Activated CD8-positive, alpha-beta memory T cell treated with anti-CD3 and anti-CD28 coated beads, Interleukin-2, amount 50 U/mL, for 4 hours (primary cell): ENCODE results near the gene KCNIP3.

ENCODE experiments used
- DNase-seq: peaks from one replicate; pipeline ENCODE4 v3.0.0-alpha.2; 2020

The KCNIP3 gene

GRCh38 chr2:95297639-95298395 is 670 bp downstream of the KCNIP3 start:
- DNase-seq = no peak

DNA sequence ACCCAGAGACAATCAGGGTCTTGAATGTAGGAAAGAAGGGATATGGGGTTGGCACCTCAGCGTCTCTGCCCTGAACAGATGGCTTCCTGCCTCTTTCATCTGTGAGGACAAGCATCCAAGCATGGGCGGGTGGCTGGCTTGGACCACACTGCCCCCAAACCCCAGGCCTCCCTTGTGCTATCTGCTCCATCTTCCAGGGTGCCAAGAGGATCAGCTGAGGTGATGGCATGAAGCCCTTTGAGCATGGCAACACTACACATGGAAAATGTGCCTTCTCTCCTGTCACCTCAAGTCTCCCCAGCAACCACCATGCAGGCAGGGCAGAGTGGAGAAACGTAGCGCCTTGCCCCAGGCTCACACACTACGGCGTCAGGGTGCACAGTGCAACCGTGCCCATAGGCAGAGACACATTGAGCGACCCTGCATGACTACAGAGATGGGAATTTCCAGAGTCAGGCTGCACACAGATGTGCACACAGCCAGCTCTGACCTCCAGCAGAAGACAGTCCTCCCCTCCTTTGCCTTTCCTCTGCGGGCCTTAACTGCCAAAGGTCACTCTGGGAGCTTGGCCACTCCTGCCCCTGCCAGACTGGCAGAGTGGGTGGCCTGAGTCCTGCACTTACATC is 1.5 kb downstream of the KCNIP3 start:
- DNase-seq = no peak

DNA sequence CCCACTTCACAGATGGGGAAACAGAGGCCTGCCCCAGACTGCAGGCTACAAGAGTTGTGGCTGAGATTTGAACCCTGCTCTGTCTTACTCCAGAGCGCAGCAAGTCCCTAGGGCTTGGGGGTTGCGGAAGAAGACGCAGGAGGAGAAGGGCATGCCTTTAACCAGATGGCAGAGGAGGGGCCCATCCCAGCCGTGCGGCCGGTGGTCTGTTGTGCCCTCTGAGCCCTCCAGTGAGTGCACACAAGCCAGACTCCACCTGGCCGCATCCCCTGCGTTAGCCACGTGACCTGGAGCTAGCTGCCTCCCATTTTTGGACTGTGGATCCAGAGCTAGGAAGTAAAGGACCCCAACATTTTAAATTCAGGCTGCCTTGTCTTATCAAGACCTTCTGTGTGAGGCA is 2.8 kb downstream of the KCNIP3 start:
- DNase-seq = no peak

GRCh38 chr2:95300450-95300849 is 3.3 kb downstream of the KCNIP3 start:
- no peak for DNase-seq

DNA sequence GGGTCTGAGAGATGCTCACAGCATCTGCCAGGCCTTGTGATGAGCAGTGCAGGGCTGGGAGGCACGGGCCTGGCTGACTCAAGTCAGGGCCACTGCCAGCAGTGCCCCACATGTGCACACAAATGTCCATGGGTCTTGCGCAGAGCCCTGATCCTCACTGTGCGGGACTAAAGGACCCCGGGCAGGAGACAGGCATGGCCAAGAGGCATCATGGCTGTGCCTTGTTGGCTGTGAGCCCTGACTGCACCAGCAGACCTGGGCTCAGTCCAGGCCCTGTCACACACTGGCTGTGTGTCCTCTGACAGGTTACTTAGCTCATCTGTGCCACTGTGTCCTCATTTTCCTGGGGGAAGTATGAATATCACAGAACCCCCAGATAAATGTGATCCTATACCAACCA is 4.0 kb downstream of the KCNIP3 start:
- no peak for DNase-seq

DNA sequence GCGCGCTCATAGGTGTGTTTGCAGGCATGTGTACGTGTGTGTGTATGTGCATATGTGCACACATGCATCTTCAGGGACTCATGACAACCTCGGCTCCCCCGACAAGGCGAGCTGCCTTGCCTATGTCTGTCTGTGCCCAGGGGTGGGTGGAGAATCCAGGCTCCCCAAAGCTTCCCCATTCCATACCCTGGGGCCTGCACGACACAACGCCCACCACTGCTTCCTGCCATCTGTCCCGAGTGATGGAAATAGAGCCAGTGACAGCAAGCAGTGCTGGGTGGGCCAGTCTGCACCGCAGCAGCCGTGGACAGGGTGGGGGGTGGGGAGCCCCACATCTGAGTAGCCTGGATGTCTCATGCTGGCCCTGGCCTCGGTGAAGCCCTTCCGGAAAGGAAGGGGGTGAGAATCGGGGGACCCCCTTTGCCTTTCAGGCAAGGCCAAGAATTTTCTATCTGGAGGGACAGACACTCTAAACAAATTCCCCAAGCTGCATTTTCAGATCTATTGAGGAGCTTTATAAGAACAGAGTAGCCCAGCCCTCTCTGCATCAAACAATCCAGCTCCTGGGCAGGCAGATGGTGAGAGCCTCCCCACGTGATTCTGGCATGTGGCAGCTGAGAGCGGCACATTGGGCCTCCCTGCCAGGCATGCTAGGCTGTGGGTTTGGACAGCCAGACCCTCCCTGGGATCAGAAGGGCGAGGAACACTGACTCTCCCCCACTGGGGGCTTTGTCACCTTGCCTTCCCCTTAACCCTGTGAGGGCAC is 4.9 kb downstream of the KCNIP3 start:
- DNase-seq = no peak

- no peak for DNase-seq
These were observed 6.2 kb downstream of the KCNIP3 start for GRCh38 chr2:95303191-95303919.

- DNase-seq = no peak
These were observed 8.4 kb downstream of the KCNIP3 start for GRCh38 chr2:95305380-95306061.

- no peak for DNase-seq
These were observed 9.3 kb downstream of the KCNIP3 start for GRCh38 chr2:95306336-95306895.

GRCh38 chr2:95307036-95307435 is 9.9 kb downstream of the KCNIP3 start:
- DNase-seq = no peak

DNA sequence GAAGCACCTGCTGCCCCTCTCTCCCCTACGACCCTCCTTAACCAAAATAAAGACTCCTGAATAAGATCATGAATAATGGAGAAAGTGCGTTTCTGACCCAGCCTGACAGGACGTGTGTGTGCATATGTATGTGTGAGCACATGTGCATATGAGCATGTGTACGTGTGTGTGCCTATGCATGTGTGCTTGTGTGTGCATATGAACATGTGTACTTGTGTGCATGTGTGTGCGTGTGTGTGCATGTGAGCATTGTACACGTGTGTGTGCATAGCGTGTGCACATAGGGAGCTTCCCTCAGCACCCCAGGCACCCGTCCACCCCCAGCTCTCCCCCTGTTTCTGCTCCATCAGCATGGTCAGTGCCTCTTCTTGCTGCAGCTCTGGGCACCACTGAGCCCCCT is 10.7 kb downstream of the KCNIP3 start:
- no peak for DNase-seq

GRCh38 chr2:95308426-95308990 is 11.4 kb downstream of the KCNIP3 start:
- no peak for DNase-seq

- no peak for DNase-seq
These were observed 12.5 kb downstream of the KCNIP3 start for GRCh38 chr2:95309599-95309998.

GRCh38 chr2:95310216-95310615 is 13.1 kb downstream of the KCNIP3 start:
- DNase-seq = no peak

DNA sequence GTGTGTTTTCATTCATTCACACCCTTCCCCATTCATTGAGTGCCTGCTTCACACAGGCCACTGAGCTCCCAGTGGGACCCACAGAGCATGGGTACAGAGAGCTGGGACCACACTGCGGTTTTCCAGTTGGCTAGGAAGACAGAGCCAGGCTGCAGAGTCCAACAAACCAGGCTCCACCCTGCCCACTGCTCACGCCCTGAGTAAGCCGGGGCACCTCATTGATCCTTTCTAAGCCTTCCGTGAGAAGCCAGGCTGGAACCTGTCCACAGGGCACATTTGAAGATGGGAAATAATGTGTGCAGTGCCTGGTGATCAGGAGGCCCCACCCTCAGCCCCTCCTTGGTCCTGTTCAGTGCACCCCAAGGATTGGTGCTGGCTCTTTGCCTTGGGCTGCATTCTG is 13.5 kb downstream of the KCNIP3 start:
- DNase-seq = no peak

DNA sequence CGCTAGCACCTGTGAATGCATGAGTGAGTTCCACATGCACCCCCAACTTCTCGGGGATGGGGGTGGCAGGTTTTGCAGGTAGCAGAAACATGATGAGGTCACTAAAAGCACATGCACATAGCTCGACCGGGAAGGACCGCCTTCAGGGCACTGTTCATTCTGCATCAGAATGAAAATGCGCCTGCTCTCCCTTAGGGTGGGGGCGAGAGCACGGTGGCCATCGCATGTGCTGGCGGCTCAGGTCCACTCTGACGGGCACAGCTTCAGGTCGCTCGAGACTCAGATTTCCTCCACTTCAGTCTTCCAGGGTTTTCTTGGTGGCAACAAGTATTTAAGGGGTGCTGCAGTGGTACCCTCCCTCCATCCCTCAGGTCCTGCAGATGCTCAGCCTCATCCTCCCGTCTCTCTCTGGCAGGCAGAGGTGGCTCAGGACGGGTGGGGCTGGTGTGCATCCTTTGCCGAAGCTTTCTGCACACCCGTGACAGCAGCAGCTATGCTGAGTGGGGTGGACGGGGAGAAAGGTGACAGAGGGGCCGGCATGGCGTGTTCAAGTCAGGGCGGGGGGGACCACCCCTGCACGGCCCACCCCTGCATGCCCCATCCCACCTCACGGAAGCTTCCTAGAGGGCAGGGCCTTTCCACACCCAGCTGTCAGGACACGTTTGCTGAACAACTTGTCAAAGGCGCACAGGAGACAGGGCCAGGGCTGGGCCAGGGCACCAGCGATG is 14.8 kb downstream of the KCNIP3 start:
- DNase-seq = no peak

GRCh38 chr2:95312543-95313201 is 15.5 kb downstream of the KCNIP3 start:
- no peak for DNase-seq

GRCh38 chr2:95313296-95314131 is 16.4 kb downstream of the KCNIP3 start:
- DNase-seq = no peak

GRCh38 chr2:95314598-95314963 is 17.4 kb downstream of the KCNIP3 start:
- DNase-seq = no peak
